K562 (cell line): Measurements from ENCODE around the gene FAM110D. TPM values are rescaled to one million over a fixed set of nuclear protein-coding genes. Genes with fewer than 3 reads are reported as not detected.

Source experiments
- BMI1 ChIP-seq: fragments of 150-350 bp; IDR thresholded peaks from 2 replicates; pipeline ENCODE4 v1.6.1; 2014; ENCODE audit warnings: low read length
- CEBPG ChIP-seq, 3 experiments: fragments of 200-800 bp in 1 of 3; sonication (Bioruptor generic) in 1 of 3; sonication (generic) in 1 of 3; formaldehyde crosslinking in 1 of 3; IDR thresholded peaks in 2 of 3; conservative IDR thresholded peaks in 1 of 3; 2 replicates each; pipeline versions ENCODE4 v1.6.1 to v1.8.0; 2016 to 2022; ENCODE audit warnings: missing compliant biosample characterization in 2 of 3, missing genetic modification characterization in 2 of 3, mild to moderate bottlenecking in 1 of 3, missing genetic modification reagents in 1 of 3
- ERF ChIP-seq: fragments of 450-650 bp; formaldehyde crosslinking; IDR thresholded peaks from 2 replicates; pipeline ENCODE4 v1.4.0; 2020; ENCODE audit warnings: mild to moderate bottlenecking, mixed read lengths
- HMG20A ChIP-seq: fragments of 450-650 bp; formaldehyde crosslinking; conservative IDR thresholded peaks from 2 replicates; pipeline ENCODE4 v1.4.0; 2020; ENCODE audit warnings: mild to moderate bottlenecking, mixed read lengths
- MAFK ChIP-seq: IDR thresholded peaks from 2 replicates; pipeline ENCODE4 v1.6.1; 2011; ENCODE audit warnings: low read length, improper control_type of control experiment
- MECOM ChIP-seq: fragments of 250-450 bp; sonication (Bioruptor Pico); IDR thresholded peaks from 2 replicates; pipeline ENCODE4 v1.8.0; 2022; ENCODE audit warnings: inconsistent platforms
- MTA3 ChIP-seq: fragments of 450-650 bp; formaldehyde crosslinking; IDR thresholded peaks from 2 replicates; pipeline ENCODE4 v1.6.1; 2017; ENCODE audit warnings: mild to moderate bottlenecking, borderline replicate concordance
- MXI1 ChIP-seq: IDR thresholded peaks from 2 replicates; pipeline ENCODE4 v1.6.1; 2011; ENCODE audit warnings: low read depth, mild to moderate bottlenecking, improper control_type of control experiment, low read length
- MYBL2 ChIP-seq, 2 experiments: fragments of 450-650 bp in 1 of 2; sonication (generic) in 1 of 2; formaldehyde crosslinking in 1 of 2; IDR thresholded peaks; 2 replicates each; pipeline versions ENCODE4 v1.6.1 to v1.8.1; 2017 to 2022; ENCODE audit warnings: borderline replicate concordance in 1 of 2, inconsistent platforms in 1 of 2, low read depth in 1 of 2, mild to moderate bottlenecking in 1 of 2, missing genetic modification reagents in 1 of 2, moderate library complexity in 1 of 2
- NFATC3 ChIP-seq: fragments of 450-650 bp; IDR thresholded peaks from 2 replicates; pipeline ENCODE4 v1.6.1; 2017; ENCODE audit warnings: mild to moderate bottlenecking
- NRF1 ChIP-seq, 2 experiments: fragments of 450-650 bp; IDR thresholded peaks in 1 of 2; conservative IDR thresholded peaks in 1 of 2; 2 replicates each; pipeline ENCODE4 v1.6.1; 2014; ENCODE audit warnings: mild to moderate bottlenecking in 2 of 2
- PHF20 ChIP-seq: fragments of 450-650 bp; IDR thresholded peaks from 2 replicates; pipeline ENCODE4 v1.6.1; 2018; ENCODE audit not compliant: partially characterized antibody
- POLR2AphosphoS5 ChIP-seq: IDR thresholded peaks from 2 replicates; pipeline ENCODE4 v1.6.1; 2011; ENCODE audit warnings: mild to moderate bottlenecking, low read depth, low read length, moderate library complexity; ENCODE audit not compliant: control insufficient read depth, insufficient read depth
- RNF2 ChIP-seq: sonication (generic); IDR thresholded peaks from 2 replicates; pipeline ENCODE4 v1.6.1; 2016
- ZNF75A ChIP-seq: fragments of 450-650 bp; formaldehyde crosslinking; IDR thresholded peaks from 2 replicates; pipeline ENCODE4 v1.4.0; 2020; ENCODE audit warnings: mild to moderate bottlenecking
- polyA plus RNA-seq, 8 experiments: library from polyadenylated mRNA; depleted of rRNA in 4 of 8; stranded (reverse) in 5 of 8; unstranded in 3 of 8; fragments of >200 nt; fragmentation: Nextera tagmentation in 2 of 8; fragmentation: Illumina TruSeq in 1 of 8; extraction: Ambion mirVana in 2 of 8; extraction: Trizol in 1 of 8; gene quantifications; 2 replicates each; pipeline versions ENCODE4 v1.2.1 to v1.2.3, GENCODE V29; 2011 to 2014; ENCODE audit warnings: inconsistent platforms in 1 of 8, missing spikeins in 1 of 8
- total RNA-seq, 7 experiments: library from RNA; depleted of rRNA in 6 of 7; stranded (reverse); fragments of >200 nt in 6 of 7; fragmentation: Illumina TruSeq in 2 of 7; extraction: Trizol in 2 of 7; gene quantifications; 2 replicates each; pipeline versions ENCODE4 v1.2.1 to v1.2.3, GENCODE V29; 2011 to 2021; ENCODE audit warnings: low replicate concordance in 1 of 7
- TF ChIP-seq, protein P1 (sequence below): fragments of 450-650 bp; formaldehyde crosslinking; IDR thresholded peaks from 2 replicates; pipeline ENCODE4 v1.4.0; 2022; ENCODE audit warnings: missing genetic modification characterization
- TF ChIP-seq, protein P2 (sequence below): fragments of 200-800 bp; sonication (Bioruptor generic); IDR thresholded peaks from 2 replicates; pipeline ENCODE4 v1.6.1; 2016; ENCODE audit warnings: missing genetic modification characterization, missing compliant biosample characterization
- TF ChIP-seq, protein P3 (sequence below): fragments of 250-450 bp; sonication (Bioruptor Pico); IDR thresholded peaks from 2 replicates; pipeline ENCODE4 v1.4.0; 2020; ENCODE audit warnings: mild to moderate bottlenecking, moderate library complexity, borderline replicate concordance

FAM110D gene
- total and polyA plus RNA-seq, 9 of the 15 experiments (the other 6 are each of a cell fraction or from before 2014, with no cell fraction given), result 0.04 to 1.1 (median 0.33) TPM

DNA sequence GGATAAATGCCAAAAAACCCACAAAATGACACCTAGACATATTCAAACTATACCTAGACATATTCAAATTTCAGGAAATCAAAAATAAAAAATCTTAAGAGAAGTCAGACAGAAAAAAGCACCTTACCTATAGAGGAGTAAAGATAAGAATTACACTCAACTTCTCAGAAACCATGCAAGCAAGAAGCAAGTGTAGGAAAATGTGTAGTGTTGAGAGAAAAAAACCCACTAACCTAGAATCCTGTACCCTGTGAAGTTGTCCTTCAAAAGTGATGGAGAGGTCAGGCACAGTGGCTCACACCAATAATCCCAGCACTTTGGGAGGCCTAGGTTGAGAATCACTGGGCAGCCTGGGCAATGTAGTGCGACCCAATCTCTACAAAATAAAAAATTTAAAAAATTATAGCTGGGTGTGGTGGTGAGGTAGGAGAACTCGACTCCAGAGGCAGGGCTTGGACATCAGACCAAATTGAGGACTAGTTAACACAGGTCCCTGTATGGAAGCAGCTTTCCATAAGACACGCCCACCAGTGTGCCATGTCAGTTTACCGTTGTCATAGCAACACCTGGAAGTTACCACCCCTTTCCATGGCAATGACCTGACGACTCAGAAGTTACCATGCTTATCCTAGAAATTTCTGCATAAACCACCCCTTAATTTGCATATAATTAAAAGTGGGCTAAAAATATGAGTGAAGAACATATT, 26.6 kb upstream of the FAM110D start (continued):
- TF ChIP-seq, protein P1, sequence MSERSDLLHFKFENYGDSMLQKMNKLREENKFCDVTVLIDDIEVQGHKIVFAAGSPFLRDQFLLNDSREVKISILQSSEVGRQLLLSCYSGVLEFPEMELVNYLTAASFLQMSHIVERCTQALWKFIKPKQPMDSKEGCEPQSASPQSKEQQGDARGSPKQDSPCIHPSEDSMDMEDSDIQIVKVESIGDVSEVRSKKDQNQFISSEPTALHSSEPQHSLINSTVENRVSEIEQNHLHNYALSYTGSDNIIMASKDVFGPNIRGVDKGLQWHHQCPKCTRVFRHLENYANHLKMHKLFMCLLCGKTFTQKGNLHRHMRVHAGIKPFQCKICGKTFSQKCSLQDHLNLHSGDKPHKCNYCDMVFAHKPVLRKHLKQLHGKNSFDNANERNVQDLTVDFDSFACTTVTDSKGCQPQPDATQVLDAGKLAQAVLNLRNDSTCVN (CRISPR knock-in tag), result no peak
- TF ChIP-seq MTA3 (no peak), MYBL2 (IDR thresholded peaks at IDR 0.05; ENCODE audit: low read depth) (no peak), MYBL2 (CRISPR knock-in tag; IDR thresholded peaks at IDR 0.05; ENCODE audit: borderline replicate concordance) (no peak), RNF2 (no peak), POLR2AphosphoS5 (no peak), MXI1 (peak; percentile 95), NRF1 (conservative IDR thresholded peaks at IDR 0.05 in 1 of 2, IDR thresholded peaks at IDR 0.05 in 1 of 2) (peak; percentile 25 to 40; a peak in 3 of 4 replicates), ERF (CRISPR knock-in tag) (no peak), BMI1 (peak; percentile 97), NFATC3 (no peak), MAFK (no peak), MECOM (CRISPR knock-in tag) (no peak), PHF20 (no peak), ZNF75A (CRISPR knock-in tag) (no peak), HMG20A (CRISPR knock-in tag) (no peak), CEBPG (CRISPR knock-in tag; IDR thresholded peaks at IDR 0.05) (no peak), CEBPG (tag; conservative IDR thresholded peaks at IDR 0.05 in 1 of 2, IDR thresholded peaks at IDR 0.05 in 1 of 2) (no peak)
- TF ChIP-seq, protein P2, sequence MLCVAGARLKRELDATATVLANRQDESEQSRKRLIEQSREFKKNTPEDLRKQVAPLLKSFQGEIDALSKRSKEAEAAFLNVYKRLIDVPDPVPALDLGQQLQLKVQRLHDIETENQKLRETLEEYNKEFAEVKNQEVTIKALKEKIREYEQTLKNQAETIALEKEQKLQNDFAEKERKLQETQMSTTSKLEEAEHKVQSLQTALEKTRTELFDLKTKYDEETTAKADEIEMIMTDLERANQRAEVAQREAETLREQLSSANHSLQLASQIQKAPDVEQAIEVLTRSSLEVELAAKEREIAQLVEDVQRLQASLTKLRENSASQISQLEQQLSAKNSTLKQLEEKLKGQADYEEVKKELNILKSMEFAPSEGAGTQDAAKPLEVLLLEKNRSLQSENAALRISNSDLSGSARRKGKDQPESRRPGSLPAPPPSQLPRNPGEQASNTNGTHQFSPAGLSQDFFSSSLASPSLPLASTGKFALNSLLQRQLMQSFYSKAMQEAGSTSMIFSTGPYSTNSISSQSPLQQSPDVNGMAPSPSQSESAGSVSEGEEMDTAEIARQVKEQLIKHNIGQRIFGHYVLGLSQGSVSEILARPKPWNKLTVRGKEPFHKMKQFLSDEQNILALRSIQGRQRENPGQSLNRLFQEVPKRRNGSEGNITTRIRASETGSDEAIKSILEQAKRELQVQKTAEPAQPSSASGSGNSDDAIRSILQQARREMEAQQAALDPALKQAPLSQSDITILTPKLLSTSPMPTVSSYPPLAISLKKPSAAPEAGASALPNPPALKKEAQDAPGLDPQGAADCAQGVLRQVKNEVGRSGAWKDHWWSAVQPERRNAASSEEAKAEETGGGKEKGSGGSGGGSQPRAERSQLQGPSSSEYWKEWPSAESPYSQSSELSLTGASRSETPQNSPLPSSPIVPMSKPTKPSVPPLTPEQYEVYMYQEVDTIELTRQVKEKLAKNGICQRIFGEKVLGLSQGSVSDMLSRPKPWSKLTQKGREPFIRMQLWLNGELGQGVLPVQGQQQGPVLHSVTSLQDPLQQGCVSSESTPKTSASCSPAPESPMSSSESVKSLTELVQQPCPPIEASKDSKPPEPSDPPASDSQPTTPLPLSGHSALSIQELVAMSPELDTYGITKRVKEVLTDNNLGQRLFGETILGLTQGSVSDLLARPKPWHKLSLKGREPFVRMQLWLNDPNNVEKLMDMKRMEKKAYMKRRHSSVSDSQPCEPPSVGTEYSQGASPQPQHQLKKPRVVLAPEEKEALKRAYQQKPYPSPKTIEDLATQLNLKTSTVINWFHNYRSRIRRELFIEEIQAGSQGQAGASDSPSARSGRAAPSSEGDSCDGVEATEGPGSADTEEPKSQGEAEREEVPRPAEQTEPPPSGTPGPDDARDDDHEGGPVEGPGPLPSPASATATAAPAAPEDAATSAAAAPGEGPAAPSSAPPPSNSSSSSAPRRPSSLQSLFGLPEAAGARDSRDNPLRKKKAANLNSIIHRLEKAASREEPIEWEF (CRISPR knock-in tag), result no peak
- TF ChIP-seq, protein P3, sequence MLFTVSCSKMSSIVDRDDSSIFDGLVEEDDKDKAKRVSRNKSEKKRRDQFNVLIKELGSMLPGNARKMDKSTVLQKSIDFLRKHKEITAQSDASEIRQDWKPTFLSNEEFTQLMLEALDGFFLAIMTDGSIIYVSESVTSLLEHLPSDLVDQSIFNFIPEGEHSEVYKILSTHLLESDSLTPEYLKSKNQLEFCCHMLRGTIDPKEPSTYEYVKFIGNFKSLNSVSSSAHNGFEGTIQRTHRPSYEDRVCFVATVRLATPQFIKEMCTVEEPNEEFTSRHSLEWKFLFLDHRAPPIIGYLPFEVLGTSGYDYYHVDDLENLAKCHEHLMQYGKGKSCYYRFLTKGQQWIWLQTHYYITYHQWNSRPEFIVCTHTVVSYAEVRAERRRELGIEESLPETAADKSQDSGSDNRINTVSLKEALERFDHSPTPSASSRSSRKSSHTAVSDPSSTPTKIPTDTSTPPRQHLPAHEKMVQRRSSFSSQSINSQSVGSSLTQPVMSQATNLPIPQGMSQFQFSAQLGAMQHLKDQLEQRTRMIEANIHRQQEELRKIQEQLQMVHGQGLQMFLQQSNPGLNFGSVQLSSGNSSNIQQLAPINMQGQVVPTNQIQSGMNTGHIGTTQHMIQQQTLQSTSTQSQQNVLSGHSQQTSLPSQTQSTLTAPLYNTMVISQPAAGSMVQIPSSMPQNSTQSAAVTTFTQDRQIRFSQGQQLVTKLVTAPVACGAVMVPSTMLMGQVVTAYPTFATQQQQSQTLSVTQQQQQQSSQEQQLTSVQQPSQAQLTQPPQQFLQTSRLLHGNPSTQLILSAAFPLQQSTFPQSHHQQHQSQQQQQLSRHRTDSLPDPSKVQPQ (CRISPR knock-in tag), result no peak
